ENCODE data around the gene PRPF18.
A peak's percentile ranks its signal among the peaks of the same experiment; 100 is the strongest.

Gene PRPF18

GRCh38 chr10:13673156-13673555 is 86.4 kb downstream of the PRPF18 start:
- Histone ChIP-seq H3K4me3 (ENCODE audit: low read length) (no peak overlapping the region), H3K27ac (ENCODE audit: low read depth, low read length) (no peak overlapping the region), H3K4ac (ENCODE audit: low read depth, low read length) (no peak overlapping the region), H3K4me2 (ENCODE audit: low read length) (no peak overlapping the region), H2BK15ac (replicated peaks; ENCODE audit: low read depth) (no peak overlapping the region), H2BK5ac (ENCODE audit: low read length) (peak overlapping the region; percentile 77), H3K79me1 (ENCODE audit: low read length) (peaks cover 1% of the 10 kb centered on the region), H3K18ac (ENCODE audit: low read length) (peak overlapping the region; percentile 15), H3K27me3 (ENCODE audit: insufficient read depth, low read length, poor library complexity) (no peaks in the 10 kb centered on the region), H3K79me2 (ENCODE audit: control insufficient read depth, insufficient read depth, low read length) (no peaks in the 10 kb centered on the region), H2AK5ac (ENCODE audit: low read length) (no peak overlapping the region), H3K36me3 (ENCODE audit: control insufficient read depth, insufficient read depth, low read length) (peaks cover 5% of the 10 kb centered on the region), H4K8ac (ENCODE audit: low read depth, low read length) (no peak overlapping the region), H2BK120ac (ENCODE audit: low read depth, low read length) (no peak overlapping the region), H3K9ac (ENCODE audit: low read length) (peak overlapping the region; percentile 9), H3K23ac (ENCODE audit: low read length) (no peak overlapping the region), H3K56ac (ENCODE audit: low read length) (peak overlapping the region; percentile 82), H4K5ac (ENCODE audit: low read length) (no peak overlapping the region), H3K4me1 (ENCODE audit: control insufficient read depth, low read depth, low read length) (peaks cover 6% of the 10 kb centered on the region)
- peak; percentile 52 for DNase-seq
- WGBS (ENCODE audit: extremely low coverage, insufficient coverage, low lambda C conversion rate), result no CpG with 5 or more reads among the region's 8 CpGs

- Histone ChIP-seq H3K4me2 (ENCODE audit: low read length) (no peak overlapping the region), H3K23ac (ENCODE audit: low read length) (no peak overlapping the region), H4K8ac (ENCODE audit: low read depth, low read length) (no peak overlapping the region), H3K4ac (ENCODE audit: low read depth, low read length) (no peak overlapping the region), H2BK5ac (ENCODE audit: low read length) (no peak overlapping the region), H2BK15ac (replicated peaks; ENCODE audit: low read depth) (no peak overlapping the region), H3K9ac (ENCODE audit: low read length) (no peak overlapping the region), H3K4me1 (ENCODE audit: control insufficient read depth, low read depth, low read length) (peaks cover 6% of the 10 kb centered on the region), H3K36me3 (ENCODE audit: control insufficient read depth, insufficient read depth, low read length) (peaks cover 2% of the 10 kb centered on the region), H3K56ac (ENCODE audit: low read length) (no peak overlapping the region), H3K79me1 (ENCODE audit: low read length) (peaks cover 1% of the 10 kb centered on the region), H3K79me2 (ENCODE audit: control insufficient read depth, insufficient read depth, low read length) (no peaks in the 10 kb centered on the region), H2BK120ac (ENCODE audit: low read depth, low read length) (no peak overlapping the region), H3K27me3 (ENCODE audit: insufficient read depth, low read length, poor library complexity) (no peaks in the 10 kb centered on the region), H4K5ac (ENCODE audit: low read length) (no peak overlapping the region), H2AK5ac (ENCODE audit: low read length) (no peak overlapping the region), H3K27ac (ENCODE audit: low read depth, low read length) (no peak overlapping the region), H3K4me3 (ENCODE audit: low read length) (no peak overlapping the region), H3K18ac (ENCODE audit: low read length) (no peak overlapping the region)
- WGBS (ENCODE audit: extremely low coverage, insufficient coverage, low lambda C conversion rate), result no CpG with 5 or more reads among the region's 20 CpGs
- peak; percentile 70 for DNase-seq
Observed at GRCh38 chr10:13674645-13675588, 88.2 kb downstream of the PRPF18 start.

- Histone ChIP-seq H2AK5ac (ENCODE audit: low read length) (no peak overlapping the region), H3K4ac (ENCODE audit: low read depth, low read length) (no peak overlapping the region), H3K4me3 (ENCODE audit: low read length) (no peak overlapping the region), H3K79me2 (ENCODE audit: control insufficient read depth, insufficient read depth, low read length) (no peaks in the 10 kb centered on the region), H3K79me1 (ENCODE audit: low read length) (no peaks in the 10 kb centered on the region), H4K8ac (ENCODE audit: low read depth, low read length) (no peak overlapping the region), H3K27ac (ENCODE audit: low read depth, low read length) (no peak overlapping the region), H3K27me3 (ENCODE audit: insufficient read depth, low read length, poor library complexity) (no peaks in the 10 kb centered on the region), H3K9ac (ENCODE audit: low read length) (no peak overlapping the region), H3K4me2 (ENCODE audit: low read length) (no peak overlapping the region), H4K5ac (ENCODE audit: low read length) (no peak overlapping the region), H3K56ac (ENCODE audit: low read length) (no peak overlapping the region), H3K23ac (ENCODE audit: low read length) (no peak overlapping the region), H2BK120ac (ENCODE audit: low read depth, low read length) (no peak overlapping the region), H2BK5ac (ENCODE audit: low read length) (no peak overlapping the region), H3K4me1 (ENCODE audit: control insufficient read depth, low read depth, low read length) (peaks cover 3% of the 10 kb centered on the region), H3K18ac (ENCODE audit: low read length) (no peak overlapping the region), H2BK15ac (replicated peaks; ENCODE audit: low read depth) (no peak overlapping the region), H3K36me3 (ENCODE audit: control insufficient read depth, insufficient read depth, low read length) (no peaks in the 10 kb centered on the region)
- WGBS (ENCODE audit: extremely low coverage, insufficient coverage, low lambda C conversion rate), result no CpG with 5 or more reads among the region's 13 CpGs
- no peak for DNase-seq
Observed at GRCh38 chr10:13678101-13678843, 91.5 kb downstream of the PRPF18 start.
